Activated T-helper 17 cell treated with anti-CD3 and anti-CD28 coated beads, Interleukin-2, amount 50 U/mL, for 72 hours (primary cell): ENCODE results near the gene CCDC85A. TPM values are rescaled to one million over a fixed set of nuclear protein-coding genes. Genes with fewer than 3 reads are reported as not detected.

ENCODE experiments used
- ATAC-seq: fragments of 150-1000 bp; cut with Tn5 transposase; replicated peaks from 2 replicates; pipeline ENCODE4 v1.10.0; 2021; ENCODE audit warnings: mild to moderate bottlenecking, moderate library complexity
- H3K27ac Mint-ChIP-seq: one replicate; pipeline ENCODE4 v1.8.0; 2022; ENCODE audit warnings: mixed read lengths
- H3K27me3 Mint-ChIP-seq: one replicate; pipeline ENCODE4 v1.8.0; 2022; ENCODE audit warnings: mixed read lengths
- H3K36me3 Mint-ChIP-seq: one replicate; pipeline ENCODE4 v1.8.0; 2022; ENCODE audit warnings: low read depth, mild to moderate bottlenecking, mixed read lengths
- H3K4me1 Mint-ChIP-seq: one replicate; pipeline ENCODE4 v1.8.0; 2022; ENCODE audit warnings: mixed read lengths
- H3K4me3 Mint-ChIP-seq: one replicate; pipeline ENCODE4 v1.8.0; 2022; ENCODE audit warnings: mild to moderate bottlenecking, mixed read lengths
- H3K9me3 Mint-ChIP-seq: one replicate; pipeline ENCODE4 v1.8.0; 2022; ENCODE audit warnings: mixed read lengths
- total RNA-seq, 2 donors: library from RNA; stranded (reverse); gene quantifications; one replicate each; pipeline ENCODE4 v1.2.3, GENCODE V29; 2022

Gene CCDC85A
- total RNA-seq, 2 donors from 2014 or later = not detected

- Mint-ChIP-seq H3K27me3 (no peaks in the 10 kb centered on the region), H3K4me3 (no peak overlapping the region), H3K36me3 (no peaks in the 10 kb centered on the region), H3K4me1 (no peaks in the 10 kb centered on the region), H3K9me3 (peaks cover 9% of the 10 kb centered on the region), H3K27ac (no peak overlapping the region)
- no peak for ATAC-seq
Observed at GRCh38 chr2:56287974-56288373, 104.2 kb downstream of the CCDC85A start.

- H3K4me3 Mint-ChIP-seq = no peak overlapping the region
- no peak overlapping the region for H3K27ac Mint-ChIP-seq
- H3K9me3 Mint-ChIP-seq = peaks cover 9% of the 10 kb centered on the region
- no peak for ATAC-seq
- H3K4me1 Mint-ChIP-seq = no peaks in the 10 kb centered on the region
- H3K36me3 Mint-ChIP-seq = no peaks in the 10 kb centered on the region
- no peaks in the 10 kb centered on the region for H3K27me3 Mint-ChIP-seq
Observed at GRCh38 chr2:56288838-56289580, 105.2 kb downstream of the CCDC85A start.

DNA sequence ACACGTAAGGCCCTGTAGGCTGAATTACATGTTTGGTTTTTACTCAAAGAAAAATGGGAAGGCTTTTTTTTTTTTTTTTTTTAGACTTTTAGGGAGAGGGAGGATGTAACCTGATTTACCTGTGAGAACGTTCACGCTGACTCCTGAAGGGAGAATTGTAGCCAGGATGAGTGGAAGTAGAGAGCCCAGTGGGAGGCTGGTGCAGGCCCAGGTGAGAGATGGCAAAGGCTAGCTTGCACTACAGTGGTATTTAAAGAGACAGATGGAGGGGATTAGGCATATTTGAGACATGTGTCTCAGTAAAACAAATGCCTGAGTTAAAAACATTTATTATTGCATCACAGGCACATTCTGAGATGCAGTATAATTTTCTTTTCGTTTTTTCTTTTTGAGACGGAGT lies 107.9 kb downstream of the CCDC85A start:
- Mint-ChIP-seq H3K36me3 (no peaks in the 10 kb centered on the region), H3K4me3 (no peak overlapping the region), H3K4me1 (no peaks in the 10 kb centered on the region), H3K27ac (no peak overlapping the region), H3K9me3 (peaks cover 9% of the 10 kb centered on the region), H3K27me3 (no peaks in the 10 kb centered on the region)
- ATAC-seq = no peak

DNA sequence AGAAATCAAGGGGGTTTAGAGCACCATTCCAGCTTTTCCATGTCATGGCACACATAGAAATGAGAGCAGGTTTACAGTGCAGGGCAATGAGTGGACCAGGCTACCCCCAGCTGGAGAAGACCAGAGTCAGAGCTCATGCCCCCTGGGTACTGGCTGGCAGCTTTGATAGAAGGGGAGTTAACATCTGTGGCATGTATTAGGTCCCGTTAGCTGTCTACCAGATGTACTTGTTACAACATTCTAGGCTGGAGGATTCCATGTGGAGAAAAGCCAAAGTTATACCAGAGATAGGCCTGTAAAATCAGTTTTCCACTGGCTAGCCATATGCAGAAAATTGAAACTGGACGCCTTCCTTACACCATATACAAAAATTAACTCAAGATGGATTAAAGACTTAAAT lies 109.2 kb downstream of the CCDC85A start:
- Mint-ChIP-seq H3K9me3 (peaks cover 4% of the 10 kb centered on the region), H3K4me1 (no peaks in the 10 kb centered on the region), H3K4me3 (no peak overlapping the region), H3K36me3 (no peaks in the 10 kb centered on the region), H3K27me3 (no peaks in the 10 kb centered on the region), H3K27ac (no peak overlapping the region)
- no peak for ATAC-seq

DNA sequence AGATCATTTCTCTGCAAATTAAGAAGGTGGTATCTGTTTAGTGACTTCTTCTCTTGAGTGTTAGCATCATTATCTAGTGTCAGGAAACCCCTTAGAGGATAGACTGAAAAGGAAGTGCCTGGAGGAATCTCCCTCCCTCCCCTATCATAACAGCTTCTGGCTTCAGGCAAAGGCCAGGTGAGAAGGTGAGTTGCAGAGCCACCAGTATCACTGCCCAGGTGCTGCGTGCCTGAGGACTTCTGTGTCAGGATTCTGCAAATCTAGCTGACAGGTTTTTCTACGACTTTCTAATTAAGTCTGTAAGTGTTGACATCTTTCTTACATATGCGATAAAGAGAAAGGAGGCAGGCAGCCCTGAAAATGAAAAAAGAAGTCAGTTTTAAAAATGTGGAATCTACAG lies 111.9 kb downstream of the CCDC85A start:
- Mint-ChIP-seq H3K36me3 (no peaks in the 10 kb centered on the region), H3K27ac (no peak overlapping the region), H3K4me1 (no peaks in the 10 kb centered on the region), H3K27me3 (no peaks in the 10 kb centered on the region), H3K9me3 (peaks cover 4% of the 10 kb centered on the region), H3K4me3 (no peak overlapping the region)
- no peak for ATAC-seq

DNA sequence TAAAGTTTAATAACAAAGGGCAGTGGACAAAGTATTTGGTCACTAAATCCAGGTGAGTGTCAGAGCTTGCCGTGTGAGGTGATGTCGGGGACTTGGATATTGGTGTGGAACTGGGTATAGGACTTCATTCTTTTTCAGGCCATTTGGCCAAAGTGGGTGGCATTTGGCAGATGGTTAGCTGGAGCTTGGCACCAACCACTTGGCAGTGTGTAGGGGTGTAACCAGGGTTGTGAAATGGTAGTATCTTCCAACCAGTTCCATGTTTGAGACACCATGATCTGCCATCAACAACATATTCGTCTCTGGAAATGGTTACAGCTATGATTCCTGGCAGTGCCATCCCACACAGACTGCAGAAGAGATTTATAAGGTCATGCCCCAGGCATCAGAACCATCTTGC lies 113.9 kb downstream of the CCDC85A start:
- Mint-ChIP-seq H3K4me3 (no peak overlapping the region), H3K36me3 (no peaks in the 10 kb centered on the region), H3K4me1 (no peaks in the 10 kb centered on the region), H3K27me3 (no peaks in the 10 kb centered on the region), H3K9me3 (no peaks in the 10 kb centered on the region), H3K27ac (no peak overlapping the region)
- no peak for ATAC-seq

DNA sequence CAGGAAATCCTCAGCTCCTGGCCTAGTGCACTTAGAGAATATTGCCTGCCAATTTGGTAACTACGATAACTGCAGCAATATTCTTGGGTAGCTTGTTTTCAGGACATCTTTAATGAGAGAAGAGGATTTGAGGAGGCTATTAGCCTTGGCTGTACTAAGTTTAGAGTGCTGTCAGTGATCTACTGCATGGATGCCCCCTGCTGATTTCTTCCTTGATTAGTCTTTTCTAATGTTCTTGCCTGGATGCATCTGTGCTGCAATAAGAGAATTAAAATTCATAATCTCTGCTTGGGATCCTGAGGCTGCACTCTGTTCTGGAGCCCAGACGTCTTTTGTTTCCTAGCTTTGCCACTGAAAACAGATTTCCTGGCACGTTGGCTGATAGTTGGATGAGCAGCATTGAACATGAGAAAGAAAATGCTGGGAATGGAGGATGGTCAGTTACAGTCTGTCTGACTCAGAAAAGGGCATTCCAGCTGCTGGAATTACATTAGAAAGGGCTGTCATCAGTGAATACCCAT lies 115.4 kb downstream of the CCDC85A start:
- Mint-ChIP-seq H3K4me1 (no peaks in the 10 kb centered on the region), H3K9me3 (no peaks in the 10 kb centered on the region), H3K27ac (no peak overlapping the region), H3K27me3 (no peaks in the 10 kb centered on the region), H3K4me3 (no peak overlapping the region), H3K36me3 (no peaks in the 10 kb centered on the region)
- no peak for ATAC-seq

DNA sequence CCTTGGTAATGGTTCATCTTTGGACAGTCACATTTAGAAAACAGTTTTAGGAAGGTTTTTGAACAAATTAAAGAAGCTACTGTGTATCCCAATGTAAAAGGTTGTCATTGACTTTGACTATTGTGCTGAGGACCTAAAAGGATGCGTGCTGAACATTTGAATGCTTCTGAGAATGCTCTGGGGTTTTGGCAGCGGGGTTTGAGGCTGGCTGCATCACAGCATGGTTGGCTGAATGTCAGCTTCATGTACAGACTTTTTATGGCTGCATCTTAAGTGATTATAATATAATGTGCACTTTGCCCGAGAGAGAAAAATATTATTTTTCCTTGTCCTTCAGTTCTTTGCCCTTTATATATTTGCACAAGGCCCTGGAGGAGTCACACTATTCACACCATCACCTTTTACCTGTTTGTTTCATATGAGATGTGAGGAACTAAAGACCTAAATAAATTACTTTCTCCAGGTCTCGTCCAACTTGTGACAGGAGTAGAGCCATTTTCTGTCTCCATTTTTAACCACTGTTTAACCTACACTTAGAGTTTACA lies 125.9 kb downstream of the CCDC85A start:
- no peaks in the 10 kb centered on the region for H3K27me3 Mint-ChIP-seq
- H3K4me3 Mint-ChIP-seq = no peak overlapping the region
- no peaks in the 10 kb centered on the region for H3K36me3 Mint-ChIP-seq
- peaks cover 5% of the 10 kb centered on the region for H3K9me3 Mint-ChIP-seq
- no peaks in the 10 kb centered on the region for H3K4me1 Mint-ChIP-seq
- no peak overlapping the region for H3K27ac Mint-ChIP-seq
- ATAC-seq = no peak

GRCh38 chr2:56313500-56313921 lies 129.7 kb downstream of the CCDC85A start:
- no peaks in the 10 kb centered on the region for H3K4me1 Mint-ChIP-seq
- no peak overlapping the region for H3K4me3 Mint-ChIP-seq
- no peaks in the 10 kb centered on the region for H3K36me3 Mint-ChIP-seq
- H3K27ac Mint-ChIP-seq = no peak overlapping the region
- ATAC-seq = no peak
- H3K27me3 Mint-ChIP-seq = no peaks in the 10 kb centered on the region
- H3K9me3 Mint-ChIP-seq = peaks cover 8% of the 10 kb centered on the region

DNA sequence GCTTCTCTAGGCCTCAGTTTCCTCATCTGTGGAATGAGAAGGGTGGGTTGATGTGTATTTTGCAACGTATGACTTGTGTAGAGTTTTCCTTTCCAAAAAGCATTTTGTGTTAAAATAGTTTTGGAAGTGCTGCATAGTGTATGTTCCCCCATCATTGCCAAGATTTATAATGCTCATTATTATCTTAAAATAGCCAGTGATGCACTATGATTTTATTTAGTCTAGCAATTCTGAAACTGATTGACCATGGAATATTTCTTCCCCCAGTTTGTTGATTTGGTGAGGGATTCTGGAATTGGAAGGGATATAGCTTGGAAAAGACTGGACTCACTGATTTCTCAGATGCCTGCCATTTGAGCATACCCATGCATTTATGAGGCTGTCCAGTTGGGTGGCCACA lies 130.6 kb downstream of the CCDC85A start:
- Mint-ChIP-seq H3K4me1 (no peaks in the 10 kb centered on the region), H3K9me3 (peaks cover 12% of the 10 kb centered on the region), H3K27ac (no peak overlapping the region), H3K4me3 (no peak overlapping the region), H3K27me3 (peaks cover 4% of the 10 kb centered on the region), H3K36me3 (no peaks in the 10 kb centered on the region)
- no peak for ATAC-seq

DNA sequence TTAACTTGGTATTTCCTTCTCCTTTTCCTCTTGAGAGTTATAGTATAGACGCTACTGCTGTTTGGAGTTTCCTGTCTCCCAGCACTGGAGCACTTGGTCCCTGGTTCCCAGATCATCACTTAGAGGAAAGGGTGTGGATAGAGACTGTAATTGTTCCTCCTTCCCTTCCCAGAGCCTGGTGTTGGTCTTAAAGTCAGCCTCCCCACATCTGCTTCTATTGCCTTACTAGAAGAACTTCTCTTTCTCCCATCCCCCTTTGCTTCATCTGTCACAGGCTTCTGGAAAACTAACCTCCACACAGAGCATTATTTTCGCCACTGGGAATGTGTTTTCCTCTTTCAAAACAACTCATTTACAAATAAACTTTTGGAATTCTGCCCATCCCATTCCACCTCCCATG lies 131.0 kb downstream of the CCDC85A start:
- Mint-ChIP-seq H3K9me3 (peaks cover 12% of the 10 kb centered on the region), H3K36me3 (no peaks in the 10 kb centered on the region), H3K27ac (no peak overlapping the region), H3K4me1 (no peaks in the 10 kb centered on the region), H3K27me3 (peaks cover 4% of the 10 kb centered on the region), H3K4me3 (no peak overlapping the region)
- ATAC-seq = no peak

DNA sequence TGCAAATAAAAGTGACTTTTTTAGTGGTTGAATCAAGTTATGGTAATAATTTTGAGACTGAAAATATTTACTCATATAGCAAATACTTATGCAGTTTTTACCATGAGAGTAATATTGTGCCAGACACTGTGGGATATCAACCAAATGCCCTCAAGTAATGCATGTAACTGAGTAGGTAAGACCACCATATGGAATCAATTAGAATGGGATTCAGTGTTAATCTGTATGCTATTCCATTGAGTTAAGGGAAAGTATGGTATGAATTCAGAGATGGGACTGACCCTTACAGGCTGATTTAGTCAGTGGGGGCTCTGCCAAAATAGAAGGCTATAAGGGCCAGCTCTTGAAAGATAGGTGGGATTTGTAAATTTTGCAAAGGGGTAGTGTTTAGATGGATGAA lies 131.6 kb downstream of the CCDC85A start:
- H3K9me3 Mint-ChIP-seq = peaks cover 12% of the 10 kb centered on the region
- H3K4me3 Mint-ChIP-seq = no peak overlapping the region
- H3K27me3 Mint-ChIP-seq = peaks cover 4% of the 10 kb centered on the region
- H3K27ac Mint-ChIP-seq = no peak overlapping the region
- no peaks in the 10 kb centered on the region for H3K36me3 Mint-ChIP-seq
- no peak for ATAC-seq
- H3K4me1 Mint-ChIP-seq = no peaks in the 10 kb centered on the region

DNA sequence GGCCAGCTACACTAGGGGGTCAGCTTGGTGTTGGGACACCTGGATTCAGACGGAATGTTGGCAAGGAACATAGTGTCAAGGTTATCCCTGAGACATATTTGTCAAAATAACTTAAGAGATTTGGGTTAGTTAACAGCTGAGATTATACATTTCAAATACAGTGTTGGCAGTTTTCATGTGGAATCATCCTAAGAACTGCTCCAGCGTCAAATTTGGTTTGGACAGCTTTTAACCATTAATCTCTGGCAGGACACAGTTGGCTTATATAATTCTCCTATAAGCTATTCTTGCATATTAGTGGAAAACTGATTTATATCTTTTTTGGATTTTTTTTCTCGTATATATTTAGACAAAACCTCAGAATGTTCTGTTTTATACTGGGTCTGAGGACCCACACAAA lies 132.2 kb downstream of the CCDC85A start:
- peaks cover 12% of the 10 kb centered on the region for H3K9me3 Mint-ChIP-seq
- no peak overlapping the region for H3K4me3 Mint-ChIP-seq
- no peaks in the 10 kb centered on the region for H3K36me3 Mint-ChIP-seq
- H3K4me1 Mint-ChIP-seq = no peaks in the 10 kb centered on the region
- H3K27me3 Mint-ChIP-seq = peaks cover 4% of the 10 kb centered on the region
- ATAC-seq = no peak
- no peak overlapping the region for H3K27ac Mint-ChIP-seq

GRCh38 chr2:56318147-56318546 lies 134.4 kb downstream of the CCDC85A start:
- Mint-ChIP-seq H3K4me1 (no peaks in the 10 kb centered on the region), H3K27ac (no peak overlapping the region), H3K4me3 (no peak overlapping the region), H3K9me3 (peaks cover 12% of the 10 kb centered on the region), H3K27me3 (peaks cover 4% of the 10 kb centered on the region), H3K36me3 (no peaks in the 10 kb centered on the region)
- no peak for ATAC-seq

DNA sequence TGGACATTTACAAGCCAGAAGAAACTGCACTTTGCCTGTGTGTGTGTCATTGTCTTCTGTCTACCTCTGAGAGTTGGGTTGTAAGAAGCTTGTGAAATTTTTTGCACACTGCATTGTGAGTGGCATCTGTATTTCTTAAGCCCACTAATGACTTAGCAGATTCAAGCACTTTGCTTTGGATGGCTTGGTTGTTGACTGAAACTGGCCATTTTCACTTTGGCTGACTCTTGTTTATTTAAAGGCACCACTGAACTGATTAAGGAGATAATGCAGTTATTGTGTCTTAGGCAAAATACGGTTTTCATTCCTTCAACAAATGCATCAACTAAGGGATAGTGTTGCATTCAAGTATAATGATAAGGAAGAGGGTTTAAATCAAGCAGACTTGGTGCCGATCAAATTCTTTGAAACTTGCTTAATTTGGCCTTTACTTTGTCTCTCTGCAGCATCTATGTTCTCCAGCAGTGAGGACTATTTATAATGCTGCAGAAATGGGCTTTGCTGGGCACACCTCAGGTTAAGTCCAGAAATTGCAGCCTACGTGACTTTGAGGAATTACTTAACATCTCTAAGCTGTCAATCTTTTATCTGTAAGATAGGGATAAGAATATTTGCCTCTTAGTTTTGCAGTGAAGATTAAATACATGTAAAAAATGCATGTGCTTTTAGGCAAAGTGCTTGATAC lies 142.0 kb downstream of the CCDC85A start:
- Mint-ChIP-seq H3K9me3 (no peaks in the 10 kb centered on the region), H3K27ac (no peak overlapping the region), H3K4me1 (no peaks in the 10 kb centered on the region), H3K27me3 (no peaks in the 10 kb centered on the region), H3K36me3 (no peaks in the 10 kb centered on the region), H3K4me3 (no peak overlapping the region)
- no peak for ATAC-seq
